Astrocyte of the hippocampus (primary cell): ENCODE data around the gene FAM135A.

ENCODE experiments used
- DNase-seq: peaks from one replicate; pipeline ENCODE4 v3.0.0; 2011; ENCODE audit warnings: low read depth, low spot score

The FAM135A gene

DNA sequence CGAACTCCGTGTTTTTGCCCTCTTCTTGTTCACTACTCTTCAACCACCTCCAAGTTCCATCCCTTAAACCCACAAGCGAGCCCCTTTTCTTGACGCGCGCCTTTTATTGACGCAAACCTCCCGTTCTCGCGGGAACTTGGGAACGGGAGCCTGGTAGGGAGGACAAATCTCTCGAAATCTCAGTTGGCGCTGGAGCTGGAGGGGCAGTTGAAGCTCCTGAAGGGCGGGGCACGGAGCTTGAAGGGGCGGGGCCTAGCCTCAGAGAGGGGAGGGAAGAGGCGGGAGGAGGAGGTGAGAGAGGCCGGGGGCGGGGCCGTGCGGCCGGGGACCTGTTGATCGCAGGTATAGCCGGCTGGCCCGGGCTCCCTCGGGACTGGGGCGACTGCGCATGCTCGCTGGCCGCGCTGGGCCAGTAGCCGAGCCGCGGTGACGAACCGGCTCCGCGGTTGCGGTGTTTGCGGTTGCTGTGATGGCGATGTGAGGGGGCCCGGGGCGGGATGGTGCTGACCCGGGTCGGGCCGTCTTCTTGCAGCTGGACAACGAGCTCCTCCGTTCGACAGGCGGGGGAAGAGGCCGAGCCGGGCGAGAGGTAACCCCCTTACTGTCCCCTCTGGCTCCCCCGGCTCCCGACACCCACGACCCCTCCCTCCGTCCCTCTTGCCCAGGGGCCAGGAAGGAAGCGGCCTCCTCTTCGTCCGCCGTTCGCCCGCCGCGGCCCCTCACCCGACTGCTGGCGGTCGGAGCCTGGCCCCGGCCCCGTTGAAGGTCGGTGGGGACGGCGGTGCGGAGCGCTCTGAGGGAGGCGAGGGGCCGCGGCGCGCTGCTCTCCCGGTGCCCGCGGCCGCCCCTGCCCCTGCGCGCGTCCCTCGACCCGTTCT, at the start of gene FAM135A:
TSS of gene FAM135A (plus strand) at position 395 of the 878 bp plus-strand sequence. CDS start 14,835 bp downstream, outside the sequence.
- peak; percentile 99 for DNase-seq

DNA sequence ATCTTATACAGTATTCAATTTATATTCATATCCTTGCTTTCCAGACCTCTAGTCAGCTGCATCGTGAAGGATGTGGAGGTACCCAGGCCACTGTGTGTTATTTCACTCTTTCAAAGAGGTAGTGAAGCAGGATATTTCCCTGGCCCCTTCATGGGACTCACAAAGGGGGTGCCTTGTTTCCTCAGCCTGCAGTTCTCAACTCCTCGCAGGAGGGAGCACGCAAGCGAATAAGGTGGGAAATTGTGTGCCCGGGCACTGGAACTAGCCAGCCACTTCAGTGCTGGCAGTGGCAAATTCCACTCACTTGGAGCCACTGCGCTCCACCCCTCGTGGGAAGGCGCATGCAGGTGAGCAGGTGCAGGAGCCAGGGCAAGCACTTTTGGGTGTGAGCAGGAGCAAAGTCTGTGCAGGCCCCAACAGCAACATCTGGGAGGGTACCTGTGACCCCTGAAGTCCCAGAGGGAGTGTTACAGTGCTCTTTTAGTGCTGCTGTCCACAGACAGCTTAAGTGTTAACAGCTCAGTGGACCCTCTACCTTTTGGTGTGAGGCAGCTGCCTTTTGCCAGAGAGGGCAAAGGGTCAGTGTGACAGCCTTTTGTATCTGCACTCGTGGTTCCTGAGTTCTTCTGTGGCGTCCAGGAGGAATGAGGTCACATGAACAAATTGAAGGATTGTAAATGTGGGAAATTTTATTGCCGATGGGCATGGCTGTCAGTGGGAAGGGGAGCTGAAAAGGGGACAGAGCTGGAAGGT, 49.4 kb upstream of the FAM135A start:
- no peak for DNase-seq

DNA sequence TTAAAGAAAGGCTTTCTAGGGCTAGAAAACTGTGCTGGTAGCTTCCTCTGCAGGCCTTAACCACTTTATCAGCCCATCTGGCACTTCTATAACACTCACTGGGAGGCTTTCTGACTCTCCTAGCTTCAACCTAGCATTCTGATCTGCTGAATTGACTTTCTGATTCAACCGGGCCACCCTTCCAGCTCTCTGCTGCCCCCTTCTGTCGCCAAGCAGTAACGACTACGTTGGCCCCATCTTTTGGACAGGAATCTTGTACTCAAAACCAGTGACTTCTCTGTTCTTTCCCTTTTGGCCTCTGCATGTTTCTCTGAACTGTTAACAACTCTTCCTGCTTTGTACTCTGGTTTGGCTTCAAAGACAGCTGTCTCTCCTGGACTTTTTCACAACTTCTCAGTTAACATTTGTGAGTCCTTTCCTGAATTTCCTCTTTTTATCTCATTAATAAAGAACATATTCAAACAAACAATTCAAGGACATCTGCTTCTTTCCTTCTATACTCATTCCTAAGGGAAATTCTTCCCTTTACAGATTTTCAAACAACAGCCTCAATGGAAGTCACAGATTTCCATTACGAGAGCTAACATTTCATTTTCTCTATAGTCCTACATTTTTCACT, 43.9 kb upstream of the FAM135A start:
- peak; percentile 85 for DNase-seq

DNA sequence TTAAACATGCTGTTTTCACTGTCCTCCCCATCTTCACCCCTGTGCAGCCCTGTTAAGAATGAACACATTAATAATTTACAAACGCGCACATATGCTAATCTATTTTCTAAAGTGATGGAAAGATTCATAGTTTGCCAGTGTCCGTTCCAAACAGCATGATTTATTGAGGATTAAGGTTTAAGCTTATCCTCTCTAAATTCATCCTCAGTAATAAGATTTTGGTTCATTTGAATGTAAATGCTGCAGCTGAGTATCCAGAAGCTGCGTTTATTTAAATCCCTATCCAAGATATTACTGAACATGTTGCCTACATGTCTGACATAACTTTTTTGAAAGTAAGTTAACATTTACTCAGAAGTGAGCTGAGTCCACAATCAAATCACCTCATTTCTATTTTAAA, 42.8 kb upstream of the FAM135A start:
- DNase-seq = no peak

DNA sequence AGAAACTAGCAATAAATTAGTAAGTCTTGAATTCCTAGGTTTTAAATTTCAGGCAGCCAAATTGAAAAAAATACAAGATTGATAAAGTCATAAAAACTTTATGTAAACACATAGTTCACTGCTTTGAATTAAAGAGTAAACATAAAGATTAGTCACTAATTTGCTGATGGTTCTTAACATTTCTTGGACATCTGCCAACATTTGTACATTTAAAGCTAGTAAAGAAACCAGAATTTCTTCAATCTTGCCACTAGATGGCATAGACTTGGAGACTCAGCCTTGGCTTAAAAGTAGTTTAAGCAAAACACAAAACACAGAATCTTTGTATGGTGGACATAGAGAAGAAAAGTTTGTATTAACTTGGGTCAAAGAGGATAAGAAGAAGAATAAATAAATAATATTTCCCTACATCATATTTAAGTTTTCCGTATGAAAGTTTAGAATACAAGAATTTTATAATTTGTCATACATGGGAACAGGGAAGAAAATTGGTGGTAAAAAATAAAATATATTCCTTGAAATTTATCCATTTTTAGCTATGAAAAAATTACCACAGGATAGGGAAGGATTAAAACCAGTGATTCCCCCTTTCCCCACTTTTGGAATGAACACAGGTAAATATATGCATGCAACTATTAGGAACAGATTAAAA, 41.7 kb upstream of the FAM135A start:
- peak; percentile 70 for DNase-seq

DNA sequence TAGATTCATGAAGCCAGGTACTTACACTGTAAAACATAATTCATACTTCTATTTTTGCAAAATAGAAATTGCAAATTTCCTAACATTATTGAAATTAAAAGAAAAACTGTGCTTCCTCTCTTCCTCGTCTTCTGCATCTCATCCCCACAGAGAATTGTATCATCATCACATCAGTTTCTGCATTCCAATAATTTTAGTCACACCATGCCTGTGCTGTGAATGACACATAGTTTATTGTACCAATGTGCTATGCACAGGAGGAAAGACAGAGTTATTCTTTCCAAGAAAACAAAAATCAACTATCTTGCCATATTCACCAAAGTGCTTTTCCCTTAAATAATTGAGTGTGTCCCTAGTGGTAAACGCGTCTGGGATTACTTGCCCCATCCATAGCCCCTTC, 38.1 kb upstream of the FAM135A start:
- no peak for DNase-seq

DNA sequence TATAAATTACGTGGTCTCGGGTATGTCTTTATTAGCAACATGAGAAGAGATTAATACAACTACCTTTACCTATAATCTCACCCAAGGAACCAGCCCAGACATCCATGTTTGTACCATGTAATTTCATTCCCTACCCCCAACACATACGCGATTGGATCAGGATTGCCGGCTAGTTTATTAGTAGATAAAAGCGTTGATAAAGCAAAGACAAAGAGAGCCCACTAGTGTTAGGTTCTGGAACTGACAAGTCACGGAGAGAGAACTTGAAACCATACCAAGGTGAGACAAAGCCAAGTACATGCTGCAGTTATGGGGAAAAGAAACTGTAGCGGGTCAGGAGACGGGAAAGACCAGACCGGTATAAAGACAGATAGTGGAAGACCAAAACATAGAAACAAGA, 37.4 kb upstream of the FAM135A start:
- DNase-seq = no peak

DNA sequence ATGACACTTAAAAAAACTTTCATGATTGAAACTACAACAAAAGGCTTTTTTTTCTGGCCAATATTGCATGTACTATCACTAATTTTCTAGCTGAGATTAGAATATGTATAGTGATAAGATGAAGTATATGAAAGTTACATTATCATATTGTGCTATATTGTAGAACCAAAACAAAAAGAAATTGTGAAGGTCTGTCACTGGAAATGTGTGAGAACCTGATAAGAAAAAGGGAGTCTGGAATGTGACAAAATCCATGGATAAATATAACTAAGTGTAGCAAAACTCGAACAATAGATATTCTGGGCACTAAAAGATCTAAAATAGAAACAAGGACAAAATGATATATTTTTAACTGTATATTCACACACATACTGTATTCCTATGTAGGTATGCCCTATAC, 36.7 kb upstream of the FAM135A start:
- DNase-seq = no peak

DNA sequence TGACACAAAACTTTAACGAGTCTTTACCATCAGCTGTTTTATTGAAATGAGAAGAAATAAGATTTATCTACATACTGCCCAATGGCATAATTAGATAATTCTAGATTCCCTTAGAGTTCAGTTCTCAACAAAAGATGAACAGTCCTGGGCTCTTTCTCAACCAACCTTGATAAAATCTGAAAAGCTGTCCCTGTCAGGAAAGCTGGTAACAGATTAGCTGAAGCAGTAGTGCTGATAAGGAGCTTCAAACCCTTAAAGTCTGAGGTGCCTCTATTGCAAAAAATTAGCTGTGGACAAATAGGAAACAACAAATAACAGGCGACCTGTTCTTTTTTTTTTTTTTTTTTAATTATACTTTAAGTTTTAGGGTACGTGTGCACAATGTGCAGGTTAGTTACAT, 35.9 kb upstream of the FAM135A start:
- no peak for DNase-seq

DNA sequence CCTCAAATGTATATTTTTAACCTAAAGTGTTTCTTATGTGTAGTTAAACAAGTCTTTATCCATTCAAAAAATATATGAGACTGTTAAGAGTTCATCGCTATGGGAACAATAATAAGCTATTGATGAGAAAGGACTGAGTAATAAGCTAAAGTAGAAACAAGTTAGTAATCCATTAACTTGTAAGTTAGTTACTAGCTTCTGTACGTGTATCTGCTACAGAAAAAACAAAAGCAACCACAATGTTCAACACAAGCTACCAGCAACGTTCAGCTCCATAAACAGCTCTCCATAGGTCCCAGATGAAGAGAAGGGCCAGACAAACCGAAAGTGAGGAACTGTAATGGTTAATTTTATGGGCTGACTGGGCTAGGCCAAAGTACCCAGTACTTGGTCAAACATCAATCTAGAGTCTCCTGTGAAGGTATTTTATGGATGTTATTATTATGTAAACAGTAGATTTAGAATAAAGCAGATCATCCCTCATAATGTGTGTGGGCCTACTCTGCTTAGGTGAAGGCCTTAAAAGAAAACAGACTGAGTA, 33.8 kb upstream of the FAM135A start:
- DNase-seq = no peak

DNA sequence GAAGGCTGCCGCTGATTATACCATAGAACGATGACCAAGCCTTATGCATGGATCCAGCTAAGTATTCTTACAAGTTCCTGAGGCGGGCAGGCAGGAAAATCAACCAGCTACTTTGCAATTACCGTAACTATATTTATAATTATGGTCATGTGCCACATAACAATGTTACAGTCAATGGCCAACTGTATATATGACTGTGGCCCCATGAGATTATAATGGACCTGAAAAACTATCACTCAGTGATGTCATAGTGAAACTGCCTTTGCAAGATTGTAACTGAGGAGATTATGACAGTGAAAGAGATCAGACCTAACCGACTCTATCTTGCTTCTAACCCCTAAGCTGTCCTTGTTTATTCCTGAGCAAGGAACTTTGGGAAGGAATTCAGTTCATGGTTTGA, 33.1 kb upstream of the FAM135A start:
- no peak for DNase-seq

DNA sequence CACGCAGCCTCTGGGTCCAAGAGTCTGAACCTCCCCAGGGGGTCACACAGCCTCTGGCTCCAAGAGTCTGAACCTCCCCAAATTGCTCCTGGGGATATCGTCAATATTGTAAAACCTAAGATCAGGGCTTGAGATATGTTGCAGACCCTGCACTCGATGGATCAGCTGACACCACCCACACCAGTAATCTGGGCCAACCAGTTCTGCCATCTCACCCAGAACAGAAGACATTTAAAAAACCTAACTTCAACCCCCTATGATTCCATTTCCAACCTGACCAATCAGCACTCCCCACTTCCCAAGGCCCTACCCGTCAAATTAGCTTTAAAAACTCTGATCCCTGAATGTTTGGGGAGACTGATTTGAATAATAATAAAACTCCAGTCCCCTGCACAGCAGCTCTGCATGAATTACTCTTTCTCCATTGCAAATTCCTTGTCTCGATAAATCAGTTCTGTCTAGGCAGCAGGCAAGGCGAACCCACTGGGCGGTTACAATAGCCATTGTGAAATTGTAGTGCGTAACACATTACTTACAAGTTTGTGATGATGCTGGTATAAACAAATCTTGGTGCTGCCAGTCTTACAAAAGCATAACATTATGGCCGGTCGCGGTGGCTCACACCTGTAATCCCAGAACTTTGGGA, 32.4 kb upstream of the FAM135A start:
- DNase-seq = no peak

DNA sequence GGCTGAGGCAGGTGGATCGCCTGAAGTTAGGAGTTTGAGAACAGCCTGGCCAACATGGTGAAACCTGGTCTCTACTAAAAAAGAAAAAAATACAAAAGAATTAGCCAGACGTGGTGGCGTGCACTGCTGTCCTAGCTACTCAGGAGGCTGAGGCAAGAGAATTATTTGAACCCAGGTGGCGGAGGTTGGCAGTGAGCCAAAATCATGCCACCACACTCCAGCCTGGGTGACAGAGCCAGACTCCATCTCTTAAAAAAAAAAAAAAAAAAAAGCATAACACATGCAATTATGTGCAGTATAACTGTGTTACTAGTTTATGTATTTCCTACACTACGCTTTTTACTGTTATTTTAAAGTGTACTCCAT, 31.9 kb upstream of the FAM135A start:
- DNase-seq = no peak

DNA sequence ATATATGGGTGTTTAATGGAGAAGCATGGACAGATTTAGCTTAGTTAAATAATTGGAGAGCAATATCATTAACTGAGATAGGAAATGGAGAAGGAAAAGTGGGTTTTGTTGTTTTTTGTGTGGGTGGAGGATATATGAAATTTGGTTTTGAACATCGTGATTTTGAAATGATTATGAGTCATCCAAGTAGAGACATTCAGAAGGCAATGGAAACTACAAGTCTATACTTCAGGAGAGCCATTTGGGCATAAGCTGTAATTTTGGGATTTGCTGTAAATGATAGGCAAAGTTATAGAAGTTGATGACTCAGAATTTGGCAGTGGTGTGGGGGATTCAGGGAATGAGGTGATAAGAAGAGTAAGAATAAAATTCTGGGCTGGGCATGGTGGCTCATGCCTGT, 27.4 kb upstream of the FAM135A start:
- DNase-seq = no peak

DNA sequence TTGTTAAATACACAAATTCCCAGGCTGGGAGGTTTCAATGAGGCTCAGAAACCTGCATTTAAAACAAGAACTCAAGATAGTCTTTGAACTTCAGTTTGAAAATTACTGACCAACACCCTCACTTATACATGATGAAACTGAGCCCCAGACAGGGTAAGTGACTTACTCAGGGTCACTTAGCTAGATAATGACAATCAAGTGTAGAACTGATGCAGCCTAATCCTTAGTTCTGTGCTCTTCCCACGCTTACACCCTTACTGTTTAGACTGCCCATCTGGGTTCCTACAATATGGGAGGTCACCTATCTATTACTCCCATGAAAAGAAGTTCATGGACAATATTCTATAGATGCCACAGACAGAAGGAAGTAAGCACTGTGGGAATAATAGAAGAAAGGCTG, 24.5 kb upstream of the FAM135A start:
- DNase-seq = no peak

DNA sequence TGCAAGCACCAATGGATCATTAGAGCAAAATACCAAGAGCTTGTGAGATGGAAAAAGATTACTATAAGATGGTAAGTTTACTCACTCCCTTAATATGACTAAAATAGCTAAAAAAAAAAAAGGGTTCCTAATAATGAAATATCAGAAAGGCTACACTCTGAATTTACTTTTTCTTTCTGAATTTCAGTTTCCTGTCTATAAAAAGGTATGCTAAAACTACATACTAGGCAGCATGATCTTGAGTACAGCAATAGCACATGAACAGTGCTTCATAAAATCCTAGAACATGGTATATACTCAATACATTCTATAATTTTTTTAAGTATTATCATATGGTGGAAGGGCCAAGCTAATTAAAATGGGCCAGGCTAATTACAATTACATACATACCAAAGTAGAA, 24.0 kb upstream of the FAM135A start:
- DNase-seq = no peak

DNA sequence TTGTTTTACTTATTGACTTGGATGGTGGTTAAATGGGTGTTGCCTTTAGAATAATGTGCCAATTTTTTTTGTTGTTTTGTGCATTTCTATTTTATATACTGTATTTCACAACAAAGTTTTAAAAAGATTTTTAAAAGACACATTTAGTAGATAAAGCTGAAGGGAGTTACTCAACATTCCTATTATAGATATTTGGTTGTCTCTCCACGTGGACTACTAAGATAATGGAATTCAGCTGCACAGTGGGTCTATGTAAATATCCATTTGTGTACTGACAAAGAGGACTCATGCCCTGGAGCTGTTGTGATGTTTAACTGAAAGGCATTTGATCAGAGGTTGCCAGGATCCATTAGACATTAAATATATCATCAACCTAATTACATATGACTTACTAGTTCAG, 23.2 kb upstream of the FAM135A start:
- no peak for DNase-seq

DNA sequence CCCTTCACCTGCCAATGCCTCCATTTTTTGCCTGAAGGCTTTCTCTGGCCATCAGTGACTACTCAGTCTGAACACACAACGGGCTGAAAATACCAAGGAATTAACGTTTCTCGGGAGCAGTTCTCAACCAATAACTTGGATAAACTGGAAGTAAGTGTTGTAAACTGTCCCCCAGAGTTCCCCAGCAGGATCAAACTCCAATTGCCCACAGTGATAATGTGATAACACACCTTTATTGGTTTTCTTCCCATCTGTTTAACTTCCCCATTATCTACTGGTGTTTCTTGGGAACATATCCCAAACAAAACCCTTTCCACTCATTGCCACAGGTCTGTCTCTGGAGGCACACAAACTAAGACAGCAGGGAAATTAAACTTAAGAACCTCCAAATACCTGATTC, 21.8 kb upstream of the FAM135A start:
- DNase-seq = no peak

DNA sequence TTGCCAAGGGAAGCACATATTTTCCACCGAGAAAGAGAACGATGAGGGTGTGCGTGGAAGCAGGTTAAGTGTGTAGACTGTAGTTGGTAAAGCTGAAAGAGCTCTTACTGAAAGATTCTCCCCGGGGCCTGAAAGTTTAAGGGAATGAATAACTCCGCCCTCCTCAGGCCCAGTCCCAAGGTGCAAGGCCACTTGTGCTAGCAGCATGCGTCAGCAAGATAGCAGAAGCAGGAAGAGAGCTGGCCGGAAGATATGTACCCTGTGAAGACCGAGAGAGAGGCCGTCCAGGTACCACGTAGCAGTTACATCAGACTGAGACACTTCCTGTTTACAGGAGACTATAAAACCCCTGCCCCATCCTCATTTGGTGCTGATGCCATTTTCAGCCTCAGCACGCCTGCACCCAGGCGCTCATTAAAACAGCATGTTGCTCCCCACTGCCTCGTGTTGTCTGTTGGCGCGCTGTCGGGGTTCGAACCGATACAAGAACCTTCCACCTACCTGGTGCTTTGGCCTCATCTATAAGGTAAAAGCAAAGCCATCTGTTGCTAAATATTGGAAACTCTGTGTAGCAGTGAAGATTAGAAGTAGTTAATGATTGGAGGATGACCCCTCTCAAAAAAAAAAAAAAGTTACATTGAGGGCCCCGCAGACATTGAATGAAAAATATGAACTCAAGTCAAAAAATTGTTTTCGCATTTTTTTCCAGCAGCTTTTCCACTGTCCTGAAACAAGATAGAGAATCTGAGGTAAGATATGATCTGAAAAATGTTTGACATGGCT, 18.6 kb upstream of the FAM135A start:
- no peak for DNase-seq

DNA sequence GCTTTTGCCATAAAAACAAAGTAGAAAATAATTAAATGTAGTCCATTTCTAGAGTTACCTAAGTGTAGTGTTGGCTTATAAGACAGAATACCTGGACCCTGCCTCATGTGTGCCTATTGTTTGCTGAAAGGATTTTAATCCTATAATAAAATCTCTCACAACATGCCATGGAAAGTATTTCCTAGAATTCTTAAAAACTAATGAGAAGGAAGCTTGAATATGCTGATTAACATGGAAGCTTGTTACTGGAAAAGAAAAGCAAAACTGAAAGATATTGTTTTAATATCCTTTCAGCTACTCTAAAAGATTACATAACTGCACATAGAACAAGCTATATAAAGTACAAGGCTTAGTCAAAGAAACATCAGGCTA, 18.0 kb upstream of the FAM135A start:
- DNase-seq = no peak

DNA sequence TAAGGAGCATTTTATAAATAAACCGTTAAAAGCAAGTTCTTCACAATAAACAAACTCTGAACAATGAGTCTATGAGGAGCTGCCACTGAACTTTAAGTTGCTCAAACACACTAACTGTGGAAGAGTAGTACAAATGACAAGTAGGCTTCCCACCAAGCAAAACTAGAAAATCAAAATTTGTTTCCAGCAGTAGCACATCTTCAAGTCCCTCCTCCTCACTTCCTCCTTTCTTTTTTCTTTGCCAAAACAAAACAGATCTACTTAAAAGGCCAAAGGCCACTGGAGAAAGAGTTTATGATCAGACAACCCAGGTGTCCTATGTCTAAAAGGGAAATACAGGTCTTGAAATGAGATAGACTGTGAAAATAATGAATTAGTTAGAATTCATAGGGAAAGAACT, 17.1 kb upstream of the FAM135A start:
- DNase-seq = no peak
